ENCODE results near the gene QSOX1. TPM values are rescaled to one million over a fixed set of nuclear protein-coding genes. Genes with fewer than 3 reads are reported as not detected.

Gene QSOX1
- total RNA-seq, 1 donor from 2014 or later, result 28.6 TPM

GRCh38 chr1:180168786-180169639 is 14.3 kb downstream of the QSOX1 start:
- intact Hi-C loops (cut with micrococcal nuclease), result loop anchor here (1.0 to 2.0 kb wide), 2 partner anchors 14 to 302 kb away; partner anchors contain the start of gene QSOX1

- intact Hi-C loops (cut with micrococcal nuclease), result loop anchor here (2.0 kb wide), 1 partner anchor 15 kb away; the partner anchor contains the start of gene QSOX1
Observed at GRCh38 chr1:180169640-180170195, 15.0 kb downstream of the QSOX1 start.

GRCh38 chr1:180170546-180171151 is 16.0 kb downstream of the QSOX1 start:
- intact Hi-C loops (cut with micrococcal nuclease), result no loop called here

- intact Hi-C loops (cut with micrococcal nuclease), result no loop called here
Observed at GRCh38 chr1:180171691-180172090, 17.0 kb downstream of the QSOX1 start.

GRCh38 chr1:180173451-180173850 is 18.8 kb downstream of the QSOX1 start:
- intact Hi-C loops (cut with micrococcal nuclease), result no loop called here

- intact Hi-C loops (cut with micrococcal nuclease), result no loop called here
Observed at GRCh38 chr1:180173952-180174351, 19.3 kb downstream of the QSOX1 start.

GRCh38 chr1:180175291-180175690 is 20.6 kb downstream of the QSOX1 start:
- intact Hi-C loops (cut with micrococcal nuclease), result loop anchor here (5.0 kb wide), 1 partner anchor 242 kb away; no protein-coding TSS in a partner anchor

- intact Hi-C loops (cut with micrococcal nuclease), result loop anchor here (5.0 kb wide), 1 partner anchor 241 kb away; no protein-coding TSS in a partner anchor
Observed at GRCh38 chr1:180175806-180176205, 21.1 kb downstream of the QSOX1 start.

GRCh38 chr1:180176965-180177364 is 22.3 kb downstream of the QSOX1 start:
- intact Hi-C loops (cut with micrococcal nuclease), result loop anchor here (5.0 kb wide), 1 partner anchor 240 kb away; no protein-coding TSS in a partner anchor

GRCh38 chr1:180177931-180178330 is 23.3 kb downstream of the QSOX1 start:
- intact Hi-C loops (cut with micrococcal nuclease), result loop anchor here (1.0 to 5.0 kb wide), 2 partner anchors 239 to 472 kb away; no protein-coding TSS in a partner anchor

- intact Hi-C loops (cut with micrococcal nuclease), result loop anchor here (1.0 to 5.0 kb wide), 3 partner anchors 239 to 472 kb away; no protein-coding TSS in a partner anchor
Observed at GRCh38 chr1:180178511-180179161, 24.0 kb downstream of the QSOX1 start.

GRCh38 chr1:180179162-180179957 is 24.7 kb downstream of the QSOX1 start:
- intact Hi-C loops (cut with micrococcal nuclease), result loop anchor here (1.0 to 5.0 kb wide), 2 partner anchors 238 to 312 kb away; no protein-coding TSS in a partner anchor

- intact Hi-C loops (cut with micrococcal nuclease), result no loop called here
Observed at GRCh38 chr1:180181048-180181447, 26.4 kb downstream of the QSOX1 start.

GRCh38 chr1:180181996-180182642 is 27.4 kb downstream of the QSOX1 start:
- intact Hi-C loops (cut with micrococcal nuclease), result no loop called here

- intact Hi-C loops (cut with micrococcal nuclease), result no loop called here
Observed at GRCh38 chr1:180182643-180183311, 28.1 kb downstream of the QSOX1 start.

- intact Hi-C loops (cut with micrococcal nuclease), result no loop called here
Observed at GRCh38 chr1:180183426-180183825, 28.8 kb downstream of the QSOX1 start.

GRCh38 chr1:180184041-180184440 is 29.4 kb downstream of the QSOX1 start:
- intact Hi-C loops (cut with micrococcal nuclease), result no loop called here

- intact Hi-C loops (cut with micrococcal nuclease), result no loop called here
Observed at GRCh38 chr1:180185281-180185680, 30.6 kb downstream of the QSOX1 start.

GRCh38 chr1:180185971-180186645 is 31.4 kb downstream of the QSOX1 start:
- intact Hi-C loops (cut with micrococcal nuclease), result no loop called here
